GM18526 (cell line): ENCODE data around the gene S1PR4.
A peak's percentile ranks its signal among the peaks of the same experiment; 100 is the strongest.

ENCODE experiments used
- POLR2A ChIP-seq: IDR thresholded peaks from 3 replicates; pipeline ENCODE4 v1.6.1; 2011; ENCODE audit not compliant: insufficient read length; ENCODE audit errors: extremely low read depth

The S1PR4 gene

DNA sequence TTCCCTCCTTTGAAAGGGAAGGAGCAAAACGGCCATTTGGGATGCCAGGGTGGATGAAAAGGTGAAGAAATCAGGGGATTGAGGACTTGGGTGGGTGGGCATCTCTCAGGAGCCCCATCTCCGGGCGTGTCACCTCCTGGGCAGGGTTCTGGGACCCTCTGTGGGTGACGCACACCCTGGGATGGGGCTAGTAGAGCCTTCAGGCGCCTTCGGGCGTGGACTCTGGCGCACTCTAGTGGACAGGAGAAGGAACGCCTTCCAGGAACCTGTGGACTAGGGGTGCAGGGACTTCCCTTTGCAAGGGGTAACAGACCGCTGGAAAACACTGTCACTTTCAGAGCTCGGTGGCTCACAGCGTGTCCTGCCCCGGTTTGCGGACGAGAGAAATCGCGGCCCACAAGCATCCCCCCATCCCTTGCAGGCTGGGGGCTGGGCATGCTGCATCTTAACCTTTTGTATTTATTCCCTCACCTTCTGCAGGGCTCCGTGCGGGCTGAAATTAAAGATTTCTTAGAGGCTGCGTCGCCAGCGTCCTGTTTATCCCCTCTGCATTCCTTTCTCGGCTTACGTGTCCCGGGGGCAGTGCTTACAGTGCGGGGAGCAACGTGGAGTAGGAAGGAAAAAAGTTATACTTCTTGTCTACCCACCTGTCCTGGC, 15.2 kb upstream of the S1PR4 start:
- no peak for TF ChIP-seq POLR2A

GRCh38 chr19:3163943-3164342, 14.6 kb upstream of the S1PR4 start:
- no peak for TF ChIP-seq POLR2A

GRCh38 chr19:3167533-3168272, 10.9 kb upstream of the S1PR4 start:
- TF ChIP-seq POLR2A: no peak

DNA sequence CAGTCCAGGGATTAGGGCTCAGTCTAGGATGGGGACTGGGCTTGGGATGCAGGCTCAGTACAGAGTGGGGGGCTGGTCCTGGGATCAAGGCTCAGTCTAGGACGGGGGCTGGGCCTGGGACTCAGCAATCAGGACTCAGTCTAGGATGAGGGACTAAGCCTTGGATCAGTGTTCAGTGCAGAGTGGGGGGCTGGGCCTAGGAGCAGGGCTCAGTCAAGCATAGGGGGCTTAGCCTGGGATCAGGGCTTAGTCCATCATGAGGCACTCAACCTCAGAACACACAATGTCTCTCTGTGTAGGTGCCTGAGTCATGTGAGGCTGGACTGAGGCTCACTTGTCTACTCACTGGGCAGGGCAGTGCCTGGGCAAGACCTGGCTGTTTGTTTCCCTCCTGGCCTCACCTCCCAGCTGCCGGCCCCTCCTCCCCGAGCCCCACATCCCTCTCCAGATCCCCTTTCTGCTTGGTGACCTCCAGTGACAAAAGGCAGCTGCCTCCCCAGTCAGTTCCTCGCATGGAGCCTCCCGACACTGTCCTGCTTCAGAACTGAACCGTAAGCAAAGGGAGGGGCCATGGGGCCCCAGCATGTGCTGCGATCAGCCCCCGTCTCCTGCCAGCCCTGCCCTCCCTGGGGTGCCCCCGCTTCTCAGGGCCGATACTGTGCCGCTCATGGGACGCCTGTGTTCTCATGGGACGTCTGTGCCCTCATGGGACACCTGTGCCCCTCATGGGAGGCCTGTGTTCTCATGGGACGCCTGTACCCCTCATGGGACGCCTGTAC, 6.5 kb upstream of the S1PR4 start:
- no peak for TF ChIP-seq POLR2A

- TF ChIP-seq POLR2A: no peak
Measured at GRCh38 chr19:3175781-3176714, 2.5 kb upstream of the S1PR4 start.

- TF ChIP-seq POLR2A: no peak
Measured at GRCh38 chr19:3176715-3177501, 1.7 kb upstream of the S1PR4 start.

GRCh38 chr19:3178973-3179738, 587 bp downstream of the S1PR4 start:
- no peak for TF ChIP-seq POLR2A

- TF ChIP-seq POLR2A: no peak
Measured at GRCh38 chr19:3179739-3180293, 1.2 kb downstream of the S1PR4 start.

DNA sequence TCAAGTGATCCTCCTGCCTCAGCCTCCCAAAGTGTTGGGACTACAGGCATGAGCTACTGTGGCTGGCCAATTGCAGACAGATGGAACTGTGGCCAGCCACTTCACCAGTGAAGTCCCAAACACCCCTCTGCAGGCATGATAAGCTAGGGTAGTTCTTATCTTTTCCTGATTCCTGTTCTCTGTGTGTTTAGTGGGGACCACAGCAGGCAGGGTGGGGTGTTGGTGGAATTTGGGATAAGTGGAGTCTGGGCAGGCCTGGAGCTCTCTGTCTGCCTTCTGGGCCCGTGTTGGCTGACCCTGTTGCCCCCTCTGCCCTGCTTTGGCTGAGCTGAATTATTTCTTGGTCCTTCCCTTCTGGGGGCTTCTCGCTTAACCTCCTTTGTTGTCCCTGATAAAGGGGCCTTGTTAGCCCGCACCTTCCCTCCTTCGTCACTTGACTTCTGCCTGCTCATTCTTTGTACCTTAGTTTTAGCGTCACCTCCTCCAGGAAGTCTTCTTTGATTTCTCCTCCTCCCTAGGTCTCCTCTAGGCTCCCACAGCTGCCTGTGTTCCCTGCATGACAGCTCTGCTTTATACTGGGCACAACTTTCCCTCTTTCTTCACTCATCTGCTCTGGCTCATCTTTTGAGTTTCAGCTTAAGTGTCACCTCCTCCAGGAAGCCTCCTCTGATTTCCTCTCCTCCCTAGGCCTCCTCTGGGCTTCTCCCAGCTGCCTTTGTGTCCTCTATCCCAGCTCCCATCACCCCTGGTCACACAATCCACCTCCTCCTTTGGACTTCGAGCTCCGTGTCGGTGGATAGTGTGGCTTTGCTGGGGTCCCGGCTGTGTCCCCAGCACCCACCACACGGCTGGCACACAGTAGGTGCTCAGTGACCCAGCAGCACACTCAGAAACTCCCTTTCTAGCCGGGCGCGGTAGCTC, 5.4 kb downstream of the S1PR4 start:
- no peak for TF ChIP-seq POLR2A

- TF ChIP-seq POLR2A: no peak
Measured at GRCh38 chr19:3184847-3185460, 6.4 kb downstream of the S1PR4 start.

DNA sequence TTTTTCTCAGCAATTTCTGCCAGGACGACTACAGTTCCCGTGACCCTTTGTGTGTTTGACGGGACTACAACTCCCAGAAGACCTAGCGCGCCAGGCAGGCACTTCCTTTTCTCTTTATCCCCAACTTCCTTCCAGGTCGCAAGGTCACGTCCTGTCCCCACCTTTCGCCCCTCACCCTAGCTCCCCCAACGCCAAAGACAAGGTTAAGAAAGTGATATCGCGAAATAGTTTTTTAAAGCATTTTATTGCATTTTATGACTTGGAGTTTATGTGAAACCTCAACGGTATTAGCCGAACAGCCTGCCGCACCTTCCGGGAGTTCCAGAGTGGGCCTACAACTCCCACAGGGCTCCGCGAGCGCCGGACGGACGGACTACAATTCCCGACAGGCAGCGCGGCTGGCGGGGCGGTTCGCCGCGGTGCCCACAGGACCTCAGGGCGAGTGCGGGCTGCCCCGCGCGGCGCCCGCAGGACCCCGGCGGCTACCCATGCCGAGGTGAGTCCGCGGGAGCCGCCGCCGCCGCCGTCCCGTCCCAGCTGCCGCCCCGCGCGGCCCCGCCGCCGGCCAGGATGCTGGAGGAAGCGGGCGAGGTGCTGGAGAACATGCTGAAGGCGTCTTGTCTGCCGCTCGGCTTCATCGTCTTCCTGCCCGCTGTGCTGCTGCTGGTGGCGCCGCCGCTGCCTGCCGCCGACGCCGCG, 7.0 kb downstream of the S1PR4 start, which contains the start of gene NCLN:
Gene NCLN, plus strand, starts transcription at position 470 of the 699 bp plus-strand sequence. Its CDS starts 101 bp downstream, at position 571.
- peak; percentile 64 for TF ChIP-seq POLR2A
